Sigmoid colon (tissue), 7 donors: ENCODE data around the gene NACC1. TPM values are rescaled to one million over a fixed set of nuclear protein-coding genes. Genes with fewer than 3 reads are reported as not detected.

Source experiments
- DNase-seq: peaks from one replicate; pipeline ENCODE4 v3.0.0-alpha.2; 2019
- H3K27ac ChIP-seq, 4 donors: fragments of 200-600 bp; sonication (generic); one replicate each; pipeline ENCODE4 v1.5.1; 2016 to 2019; ENCODE audit warnings: mild to moderate bottlenecking in 1 of 4
- H3K27me3 ChIP-seq, 3 donors: fragments of 200-600 bp; sonication (generic); one replicate each; pipeline ENCODE4 v1.5.1; 2019; ENCODE audit warnings: mild to moderate bottlenecking in 1 of 3
- H3K36me3 ChIP-seq, 4 donors: fragments of 200-600 bp; sonication (generic); one replicate each; pipeline ENCODE4 v1.5.1; 2016 to 2019
- H3K4me1 ChIP-seq, 4 donors: fragments of 200-600 bp; sonication (generic); one replicate each; pipeline ENCODE4 v1.5.1; 2017 to 2019
- H3K4me3 ChIP-seq, 4 donors: fragments of 200-600 bp; sonication (generic); one replicate each; pipeline ENCODE4 v1.5.1; 2017 to 2019; ENCODE audit warnings: mild to moderate bottlenecking in 2 of 4, moderate library complexity in 1 of 4
- H3K9me3 ChIP-seq, 4 donors: fragments of 200-600 bp in 3 of 4; sonication (generic) in 3 of 4; one replicate each; pipeline versions ENCODE4 v1.5.1 to v1.6.1; 2013 to 2019
- CTCF ChIP-seq, 4 experiments: fragments of 450-650 bp in 3 of 4; fragments of 200-600 bp in 1 of 4; IDR thresholded peaks; one replicate each; pipeline ENCODE4 v1.5.1; 2016 to 2019; ENCODE audit warnings: antibody characterized with exemption in 4 of 4, mild to moderate bottlenecking in 3 of 4, moderate library complexity in 2 of 4
- EP300 ChIP-seq, 4 donors: sonication (generic); formaldehyde crosslinking; IDR thresholded peaks; one replicate each; pipeline ENCODE4 v1.6.1; 2017; ENCODE audit warnings: antibody characterized with exemption in 4 of 4
- POLR2A ChIP-seq, 2 donors: fragments of 450-650 bp; IDR thresholded peaks; one replicate each; pipeline ENCODE4 v1.6.1; 2016; ENCODE audit warnings: antibody characterized with exemption in 2 of 2, mild to moderate bottlenecking in 2 of 2, moderate library complexity in 2 of 2
- POLR2AphosphoS5 ChIP-seq, 4 donors: sonication (generic); formaldehyde crosslinking; IDR thresholded peaks; one replicate each; pipeline ENCODE4 v1.6.1; 2017; ENCODE audit warnings: antibody characterized with exemption in 4 of 4
- whole genome bisulfite sequencing, 2 donors: extraction: QIAGEN DNeasy Blood & Tissue Kit; methylation state at CpG; one replicate each; pipeline ENCODE4 v1.1.7; 2013; 5-methylcytosine and 5-hydroxymethylcytosine counted together
- intact Hi-C: fragments of 100-400 bp; cut with DNase I; formaldehyde crosslinking; loops from one replicate; pipeline ENCODE4 v1.15.1; 2023
- polyA plus RNA-seq, 3 donors: library from polyadenylated mRNA; stranded (reverse); fragments of 200-250 nt; gene quantifications; one replicate each; pipeline ENCODE4 v1.2.3, GENCODE V29; 2013
- total RNA-seq, 4 donors: library from RNA; depleted of rRNA; stranded (reverse); fragments of >200 nt; gene quantifications; one replicate each; pipeline ENCODE4 v1.1.0, GENCODE V29; 2016
- donor health status: healthy with polysubstance abuse.
- donor health status: Bipolar disorder and iron deficiency.
- donor health status: healthy.

The NACC1 gene
- total and polyA plus RNA-seq, 7 donors, result 8.1 to 67.2 (median 18.8) TPM

- WGBS, 2 donors, result 92 to 95% methylated on average over 28 of the region's 28 CpGs
- Histone ChIP-seq H3K4me3 (no peak overlapping the region), H3K27ac (no peak overlapping the region), H3K27me3 (no peaks in the 10 kb centered on the region), H3K9me3 (no peaks in the 10 kb centered on the region), H3K4me1 (peaks cover 0 to 27% (median 9%) of the 10 kb centered on the region in 4 donors), H3K36me3 (peaks cover 0 to 53% (median 28%) of the 10 kb centered on the region in 4 donors)
- no peak for DNase-seq
- TF ChIP-seq POLR2A (IDR thresholded peaks at IDR 0.05) (no peak), EP300 (IDR thresholded peaks at IDR 0.05) (no peak), POLR2AphosphoS5 (IDR thresholded peaks at IDR 0.05) (no peak), CTCF (IDR thresholded peaks at IDR 0.05) (no peak)
- intact Hi-C loops, result no loop called here
Observed at GRCh38 chr19:13137290-13137794, 19.3 kb downstream of the NACC1 start.

DNA sequence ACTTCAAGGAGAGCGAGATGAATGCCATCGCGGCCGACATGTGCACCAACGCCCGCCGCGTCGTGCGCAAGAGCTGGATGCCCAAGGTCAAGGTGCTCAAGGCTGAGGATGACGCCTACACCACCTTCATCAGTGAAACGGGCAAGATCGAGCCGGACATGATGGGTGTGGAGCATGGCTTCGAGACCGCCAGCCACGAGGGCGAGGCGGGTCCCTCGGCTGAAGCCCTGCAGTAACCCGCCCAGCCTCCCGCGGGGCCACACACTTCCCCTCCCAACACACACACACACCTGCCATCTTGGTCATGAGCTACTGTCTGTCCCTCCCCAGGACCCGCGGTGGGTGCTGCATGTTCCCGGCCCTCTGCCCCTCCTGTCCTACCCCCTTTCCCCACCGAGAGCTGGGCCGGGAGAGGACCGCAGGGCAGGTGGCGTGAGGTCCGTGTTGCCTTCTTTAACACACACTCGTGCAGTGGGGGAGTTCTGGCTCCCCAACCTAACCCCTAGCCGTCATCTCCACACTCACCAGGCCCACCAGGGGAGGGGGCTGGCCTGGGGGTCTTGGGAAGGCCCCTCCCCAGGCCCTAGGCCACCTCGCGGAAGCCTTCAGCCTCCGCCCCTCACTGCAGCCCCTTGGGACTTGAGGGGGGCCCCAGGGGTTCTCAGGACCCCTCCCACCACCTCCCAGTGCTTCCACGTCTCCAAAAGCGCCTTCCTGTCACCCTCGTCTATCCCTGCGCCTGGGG is 20.3 kb downstream of the NACC1 start:
- TF ChIP-seq POLR2A (IDR thresholded peaks at IDR 0.05) (no peak), EP300 (IDR thresholded peaks at IDR 0.05) (no peak), CTCF (IDR thresholded peaks at IDR 0.05) (no peak), POLR2AphosphoS5 (IDR thresholded peaks at IDR 0.05) (no peak)
- Histone ChIP-seq H3K27ac (no peak overlapping the region), H3K4me3 (no peak overlapping the region), H3K27me3 (no peaks in the 10 kb centered on the region), H3K36me3 (peaks cover 0 to 61% (median 28%) of the 10 kb centered on the region in 4 donors), H3K9me3 (no peaks in the 10 kb centered on the region), H3K4me1 (peaks cover 0 to 23% (median 8%) of the 10 kb centered on the region in 4 donors)
- intact Hi-C loops, result no loop called here
- 89 to 90% methylated on average over 40 of the region's 40 CpGs for WGBS, 2 donors
- no peak for DNase-seq

DNA sequence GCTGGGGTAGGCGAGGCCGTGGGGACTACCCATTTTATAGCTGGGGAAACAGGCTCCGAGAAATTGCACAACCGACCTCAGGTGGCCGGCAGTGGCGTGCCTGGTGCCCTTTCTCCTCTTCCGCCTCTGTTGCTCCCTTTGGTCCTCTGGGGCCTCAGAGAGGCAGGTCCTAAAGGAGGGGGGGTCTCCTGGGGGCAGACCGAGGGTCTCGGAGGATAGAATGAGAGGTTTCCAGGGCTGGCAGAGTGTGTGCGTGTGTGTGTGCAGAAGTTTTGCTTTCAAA is 20.8 kb downstream of the NACC1 start:
- Histone ChIP-seq H3K9me3 (no peaks in the 10 kb centered on the region), H3K4me3 (no peak overlapping the region), H3K36me3 (peaks cover 0 to 66% (median 29%) of the 10 kb centered on the region in 4 donors), H3K4me1 (peaks cover 0 to 17% (median 9%) of the 10 kb centered on the region in 4 donors), H3K27ac (no peak overlapping the region), H3K27me3 (no peaks in the 10 kb centered on the region)
- 79 to 84% methylated on average over 10 of the region's 10 CpGs for WGBS, 2 donors
- TF ChIP-seq POLR2A (IDR thresholded peaks at IDR 0.05), result no peak
- no peak for TF ChIP-seq POLR2AphosphoS5 (IDR thresholded peaks at IDR 0.05)
- TF ChIP-seq CTCF (IDR thresholded peaks at IDR 0.05), result no peak
- no peak for TF ChIP-seq EP300 (IDR thresholded peaks at IDR 0.05)
- DNase-seq, result no peak
- intact Hi-C loops, result no loop called here

DNA sequence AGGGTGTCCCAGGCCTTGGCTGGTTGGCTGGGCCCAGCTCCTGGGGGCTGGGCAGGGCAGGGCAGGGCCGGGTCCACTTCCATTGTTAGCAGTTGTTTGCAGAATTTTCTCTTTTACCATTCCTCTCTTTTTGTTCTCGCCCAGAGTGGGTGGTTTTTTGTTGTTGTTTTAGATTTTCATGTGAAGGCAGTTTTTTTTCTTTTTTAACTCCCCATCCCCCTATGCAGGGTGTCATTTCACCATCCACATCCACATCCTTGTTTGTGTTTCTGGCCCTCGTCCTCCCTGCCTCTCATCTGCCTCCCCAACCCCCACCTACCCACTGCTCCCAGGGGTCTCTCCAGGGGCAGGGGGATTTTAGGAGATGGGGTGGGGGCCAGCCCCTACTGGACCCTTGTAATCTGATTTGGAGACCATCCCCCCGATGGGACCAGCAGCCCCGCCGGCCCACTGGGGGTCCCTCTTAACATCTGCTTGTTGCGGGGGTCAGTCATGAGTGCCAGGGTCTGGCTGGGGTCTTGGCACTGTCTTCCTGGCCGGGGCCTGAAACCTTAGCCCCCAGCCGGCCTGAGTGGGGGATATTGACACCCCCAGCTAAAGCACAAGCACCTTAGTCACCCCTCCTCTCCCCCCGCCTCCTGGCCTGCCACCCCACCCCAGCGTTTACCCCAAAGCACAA is 21.7 kb downstream of the NACC1 start:
- H3K9me3 ChIP-seq, result no peaks in the 10 kb centered on the region
- intact Hi-C loops, result no loop called here
- TF ChIP-seq POLR2A (IDR thresholded peaks at IDR 0.05) (no peak), EP300 (IDR thresholded peaks at IDR 0.05) (no peak), CTCF (IDR thresholded peaks at IDR 0.05) (no peak), POLR2AphosphoS5 (IDR thresholded peaks at IDR 0.05) (no peak)
- no peak overlapping the region for H3K4me3 ChIP-seq
- DNase-seq, result no peak
- H3K36me3 ChIP-seq, result peaks cover 7 to 75% (median 37%) of the 10 kb centered on the region in 4 donors
- H3K27me3 ChIP-seq, result no peaks in the 10 kb centered on the region
- H3K4me1 ChIP-seq, result peaks cover 0 to 9% (median 4%) of the 10 kb centered on the region in 4 donors
- no peak overlapping the region for H3K27ac ChIP-seq
- WGBS, 2 donors, result 78 to 85% methylated on average over 11 of the region's 11 CpGs
